ENCODE measurements around the gene P2RX1.
"Not testable (repeated sequence)": the region's sequence is repeated elsewhere in the genome, so short reads cannot be mapped to it uniquely, and the experiment has no call there.

The P2RX1 gene

GRCh38 chr17:3951420-3951819 lies 35.2 kb upstream of the P2RX1 start:
- DNase-seq (ENCODE audit: low spot score), result no peak

GRCh38 chr17:3951003-3951402 lies 34.7 kb upstream of the P2RX1 start:
- no peak for DNase-seq (ENCODE audit: low spot score)

- no peak for DNase-seq (ENCODE audit: low spot score)
Measured at GRCh38 chr17:3950584-3950983, 34.3 kb upstream of the P2RX1 start.

- no peak for DNase-seq (ENCODE audit: low spot score)
Measured at GRCh38 chr17:3949418-3949817, 33.2 kb upstream of the P2RX1 start.

- not testable (repeated sequence) for DNase-seq (ENCODE audit: low spot score)
Measured at GRCh38 chr17:3948551-3948950, 32.3 kb upstream of the P2RX1 start.

GRCh38 chr17:3947318-3947810 lies 31.1 kb upstream of the P2RX1 start:
- no peak for DNase-seq (ENCODE audit: low spot score)

- peak; percentile 56 for DNase-seq (ENCODE audit: low spot score)
Measured at GRCh38 chr17:3946711-3947235, 30.5 kb upstream of the P2RX1 start.

- peak; percentile 22 for DNase-seq (ENCODE audit: low spot score)
Measured at GRCh38 chr17:3944485-3945388, 28.5 kb upstream of the P2RX1 start.

GRCh38 chr17:3943240-3943891 lies 27.1 kb upstream of the P2RX1 start:
- DNase-seq (ENCODE audit: low spot score), result no peak

GRCh38 chr17:3940965-3941698 lies 24.9 kb upstream of the P2RX1 start:
- no peak for DNase-seq (ENCODE audit: low spot score)

- no peak for DNase-seq (ENCODE audit: low spot score)
Measured at GRCh38 chr17:3937359-3937758, 21.1 kb upstream of the P2RX1 start.

GRCh38 chr17:3935825-3936355 lies 19.6 kb upstream of the P2RX1 start:
- DNase-seq (ENCODE audit: low spot score), result no peak

- DNase-seq (ENCODE audit: low spot score), result peak; percentile 69
Measured at GRCh38 chr17:3935140-3935542, 18.9 kb upstream of the P2RX1 start.

GRCh38 chr17:3929764-3930163 lies 13.5 kb upstream of the P2RX1 start:
- no peak for DNase-seq (ENCODE audit: low spot score)

- DNase-seq (ENCODE audit: low spot score), result no peak
Measured at GRCh38 chr17:3929181-3929580, 12.9 kb upstream of the P2RX1 start.

GRCh38 chr17:3928406-3928805 lies 12.1 kb upstream of the P2RX1 start:
- DNase-seq (ENCODE audit: low spot score), result no peak

- no peak for DNase-seq (ENCODE audit: low spot score)
Measured at GRCh38 chr17:3927628-3928340, 11.5 kb upstream of the P2RX1 start.

- no peak for DNase-seq (ENCODE audit: low spot score)
Measured at GRCh38 chr17:3926860-3927627, 10.8 kb upstream of the P2RX1 start.

GRCh38 chr17:3925684-3926485 lies 9.6 kb upstream of the P2RX1 start:
- DNase-seq (ENCODE audit: low spot score), result no peak
